Stimulated activated CD4-positive, alpha-beta T cell treated with anti-CD3 and anti-CD28 coated beads, Interleukin-4, amount 100 ng/mL, for 48 hours (primary cell): ENCODE measurements around the gene MUS81.

Experiments
- DNase-seq, 2 donors: peaks; one replicate each; pipeline ENCODE4 v3.0.0-alpha.2; 2020; ENCODE audit warnings: low read depth in 2 of 2

Gene MUS81

DNA sequence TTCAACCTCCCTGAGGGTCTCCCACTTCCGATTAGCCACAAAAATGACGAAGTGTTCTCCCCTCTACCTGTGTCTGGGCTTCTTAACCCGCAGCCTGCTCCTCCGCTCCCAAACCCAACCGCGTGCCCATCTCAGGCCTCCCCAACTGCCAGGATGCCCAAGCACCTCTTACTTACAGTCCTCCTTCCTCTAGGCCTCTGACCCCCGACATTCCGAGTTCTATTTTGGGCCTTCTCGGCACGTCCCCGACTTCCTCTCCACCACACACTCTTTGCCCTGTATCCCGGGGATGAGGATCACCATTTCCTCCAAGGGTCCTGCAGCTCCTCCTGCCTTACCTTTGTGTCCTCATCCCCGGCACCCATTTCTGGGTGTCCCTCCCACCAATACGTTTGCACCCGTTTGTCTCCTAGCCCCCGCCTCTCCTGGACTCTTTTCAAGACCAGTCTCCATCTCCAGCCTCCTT lies 388 bp upstream of the MUS81 start:
- peak in 1 of 2 donors; percentile 41 for DNase-seq

DNA sequence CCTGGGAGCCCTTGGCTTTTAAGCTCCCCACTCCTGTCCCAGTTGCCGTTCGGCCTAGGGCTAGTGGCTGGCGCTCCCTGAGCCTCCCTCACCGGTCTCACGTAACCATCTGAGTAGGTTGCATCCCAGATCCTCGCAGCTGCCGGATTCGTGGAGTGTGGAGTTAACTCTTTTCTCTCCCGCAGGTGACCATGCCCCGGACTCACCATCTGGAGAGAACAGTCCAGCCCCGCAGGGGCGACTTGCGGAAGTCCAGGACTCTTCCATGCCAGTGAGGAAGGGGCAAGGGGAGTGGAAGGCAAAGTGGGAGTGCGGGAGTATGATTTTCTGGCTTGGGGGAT lies 902 bp downstream of the MUS81 start:
- no peak for DNase-seq

DNA sequence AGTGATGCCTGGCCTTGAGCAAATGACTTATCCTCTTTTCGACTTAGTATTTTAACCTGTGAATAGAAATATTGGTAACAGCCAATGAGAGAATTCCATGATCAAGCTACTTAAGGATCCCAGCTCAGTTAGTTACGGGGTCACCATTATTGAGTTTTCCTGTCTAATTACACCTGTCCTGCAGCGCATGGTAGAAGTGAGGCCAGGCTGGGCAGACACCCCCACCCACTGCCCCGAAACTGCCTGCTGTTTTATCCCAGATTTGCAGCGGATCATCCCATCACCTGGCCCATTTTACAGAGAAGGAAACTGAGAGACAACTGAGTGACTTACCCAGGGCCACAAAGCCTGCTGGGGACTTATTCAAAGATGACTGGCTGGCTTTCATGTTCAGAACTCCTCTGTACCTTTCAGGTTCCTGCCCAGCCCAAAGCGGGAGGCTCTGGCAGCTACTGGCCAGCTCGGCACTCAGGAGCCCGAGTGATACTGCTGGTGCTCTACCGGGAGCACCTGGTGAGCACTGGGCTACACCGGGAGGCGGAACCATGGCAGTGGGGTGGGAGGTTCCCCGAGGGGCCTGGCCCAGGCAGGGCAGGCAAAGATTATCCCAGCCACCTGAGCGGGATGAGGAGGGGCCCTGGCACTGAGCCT lies 1.4 kb downstream of the MUS81 start:
- no peak for DNase-seq

DNA sequence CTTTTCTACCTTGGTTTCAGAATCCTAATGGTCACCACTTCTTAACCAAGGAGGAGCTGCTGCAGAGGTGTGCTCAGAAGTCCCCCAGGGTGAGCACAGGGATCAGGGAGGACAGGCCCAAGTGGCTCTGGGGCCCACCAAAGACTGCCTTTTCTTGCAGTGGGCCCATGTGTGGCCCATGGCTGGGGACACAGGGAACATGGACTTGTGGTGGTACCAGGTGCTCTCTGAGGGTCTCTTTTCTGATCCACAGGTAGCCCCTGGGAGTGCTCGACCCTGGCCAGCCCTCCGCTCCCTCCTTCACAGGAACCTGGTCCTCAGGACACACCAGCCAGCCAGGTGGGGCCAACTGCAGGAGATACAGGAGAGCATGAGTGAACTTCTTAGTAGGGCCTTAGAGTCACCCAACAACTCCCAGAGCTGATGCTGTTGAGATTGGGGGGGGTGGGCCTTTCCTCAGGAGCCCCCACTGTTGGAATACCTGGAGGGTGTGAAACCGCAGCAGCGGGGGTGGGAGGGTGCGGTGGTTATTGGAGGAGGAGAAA lies 2.0 kb downstream of the MUS81 start:
- no peak for DNase-seq

DNA sequence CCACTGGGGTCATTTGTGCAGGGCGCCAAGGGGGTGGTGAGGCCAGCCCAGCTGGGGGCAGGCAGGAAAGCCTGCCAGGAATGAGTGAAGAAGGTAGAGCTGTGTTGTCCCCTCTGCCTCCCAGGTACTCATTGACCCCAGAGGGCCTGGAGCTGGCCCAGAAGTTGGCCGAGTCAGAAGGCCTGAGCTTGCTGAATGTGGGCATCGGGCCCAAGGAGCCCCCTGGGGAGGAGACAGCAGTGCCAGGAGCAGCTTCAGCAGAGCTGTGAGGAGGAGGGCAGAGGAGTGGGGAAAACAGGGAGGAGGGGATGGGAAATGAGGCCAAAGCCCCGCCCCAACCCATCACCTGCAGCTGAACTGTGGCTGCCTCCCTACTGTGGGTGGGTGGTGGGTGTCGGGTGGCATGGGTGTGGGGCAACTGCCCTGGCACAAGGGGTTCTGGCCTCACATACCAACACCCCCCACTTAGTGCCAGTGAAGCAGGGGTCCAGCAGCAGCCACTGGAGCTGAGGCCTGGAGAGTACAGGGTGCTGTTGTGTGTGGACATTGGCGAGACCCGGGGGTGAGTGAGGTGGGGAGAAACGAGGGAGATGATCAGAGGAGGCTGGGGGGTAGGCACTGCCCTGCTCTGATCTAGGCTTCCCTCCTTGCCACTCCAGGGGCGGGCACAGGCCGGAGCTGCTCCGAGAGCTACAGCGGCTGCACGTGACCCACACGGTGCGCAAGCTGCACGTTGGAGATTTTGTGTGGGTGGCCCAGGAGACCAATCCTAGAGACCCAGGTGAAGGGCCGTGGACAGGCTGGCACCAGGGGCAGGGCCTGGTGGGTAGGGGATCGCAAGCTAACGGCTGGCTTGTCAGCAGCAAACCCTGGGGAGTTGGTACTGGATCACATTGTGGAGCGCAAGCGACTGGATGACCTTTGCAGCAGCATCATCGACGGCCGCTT lies 3.0 kb downstream of the MUS81 start:
- DNase-seq = no peak

DNA sequence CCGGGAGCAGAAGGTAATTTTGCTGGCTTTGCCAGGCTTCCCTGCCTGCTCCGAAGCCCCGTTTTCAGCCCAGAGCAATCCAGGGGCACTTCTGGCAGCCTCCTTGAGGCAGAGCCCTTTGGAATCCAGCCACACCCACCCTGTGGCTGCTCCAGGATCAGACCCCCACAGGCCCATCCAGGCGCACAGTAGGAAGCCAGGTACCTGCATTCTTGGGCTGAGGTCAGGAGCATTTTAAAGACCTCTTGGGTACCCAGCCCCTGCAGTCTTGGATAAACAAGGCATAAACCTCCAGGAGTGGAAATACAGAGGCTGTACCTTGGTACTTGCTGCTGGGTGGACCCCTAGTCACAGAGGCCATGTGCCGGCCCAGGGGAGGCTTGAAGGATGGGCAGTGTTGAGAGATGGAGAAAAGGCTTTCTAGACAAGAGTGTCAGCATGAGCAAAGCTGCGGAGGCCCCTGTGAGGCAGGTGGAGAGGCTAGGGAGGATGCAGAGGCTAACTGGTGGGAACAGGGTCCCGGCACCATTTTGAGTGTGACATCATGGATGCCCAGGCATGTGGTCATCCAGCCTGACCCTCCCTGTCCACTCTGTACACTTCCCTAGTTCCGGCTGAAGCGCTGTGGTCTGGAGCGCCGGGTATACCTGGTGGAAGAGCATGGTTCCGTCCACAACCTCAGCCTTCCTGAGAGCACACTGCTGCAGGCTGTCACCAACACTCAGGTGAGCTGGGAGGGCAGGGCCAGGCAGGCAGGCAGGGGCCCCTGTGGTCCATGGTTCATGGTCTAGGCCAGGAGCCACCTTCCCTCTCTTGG lies 3.9 kb downstream of the MUS81 start:
- DNase-seq = no peak

DNA sequence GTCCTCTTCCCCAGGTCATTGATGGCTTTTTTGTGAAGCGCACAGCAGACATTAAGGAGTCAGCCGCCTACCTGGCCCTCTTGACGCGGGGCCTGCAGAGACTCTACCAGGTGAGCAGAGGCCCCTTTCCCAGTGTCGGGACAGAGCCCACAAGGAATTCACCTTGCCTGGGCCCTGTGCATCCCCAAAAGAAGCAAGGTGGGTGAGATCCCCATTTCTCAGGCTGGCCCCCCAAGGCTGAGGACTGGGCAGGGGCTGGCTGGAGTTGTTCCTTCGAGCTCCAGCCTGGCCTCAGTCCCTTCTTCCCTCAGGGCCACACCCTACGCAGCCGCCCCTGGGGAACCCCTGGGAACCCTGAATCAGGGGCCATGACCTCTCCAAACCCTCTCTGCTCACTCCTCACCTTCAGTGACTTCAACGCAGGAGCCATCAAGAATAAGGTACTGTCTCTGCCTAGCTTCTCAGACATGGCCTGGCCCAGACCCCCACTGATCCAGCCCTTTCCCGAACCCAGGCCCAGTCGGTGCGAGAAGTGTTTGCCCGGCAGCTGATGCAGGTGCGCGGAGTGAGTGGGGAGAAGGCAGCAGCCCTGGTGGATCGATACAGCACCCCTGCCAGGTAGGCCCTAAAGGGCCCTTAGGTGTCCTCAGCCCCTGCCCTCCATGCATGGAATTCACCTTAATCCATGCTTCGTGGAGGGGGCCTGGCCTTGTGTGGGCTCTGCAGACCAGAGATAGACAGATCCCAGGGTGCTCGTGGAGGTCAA lies 4.7 kb downstream of the MUS81 start:
- no peak for DNase-seq

DNA sequence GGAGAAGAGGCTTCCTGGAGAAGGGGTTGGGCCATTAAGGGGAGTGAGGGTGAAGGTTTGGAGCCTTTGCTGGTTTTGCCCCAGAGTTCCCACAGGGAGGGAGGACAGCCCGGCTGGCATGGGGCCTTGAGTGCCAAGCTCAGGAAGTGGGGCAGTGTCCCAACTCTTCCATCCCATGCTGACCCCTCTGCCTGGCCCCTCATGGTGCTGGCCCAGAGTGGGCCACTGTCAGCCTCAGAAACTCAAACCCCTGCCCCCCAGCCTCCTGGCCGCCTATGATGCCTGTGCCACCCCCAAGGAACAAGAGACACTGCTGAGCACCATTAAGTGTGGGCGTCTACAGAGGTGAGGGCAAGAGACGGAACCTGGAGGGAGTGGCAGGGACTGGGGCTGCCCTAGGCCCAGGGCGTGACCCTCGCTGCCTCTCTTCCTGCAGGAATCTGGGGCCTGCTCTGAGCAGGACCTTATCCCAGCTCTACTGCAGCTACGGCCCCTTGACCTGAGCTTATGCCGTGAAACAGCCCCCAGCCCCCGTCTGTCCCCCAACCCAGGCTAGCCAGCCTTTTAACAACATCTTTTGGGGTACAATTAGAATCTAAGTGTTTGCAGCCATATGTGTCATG lies 5.4 kb downstream of the MUS81 start:
- no peak for DNase-seq

DNA sequence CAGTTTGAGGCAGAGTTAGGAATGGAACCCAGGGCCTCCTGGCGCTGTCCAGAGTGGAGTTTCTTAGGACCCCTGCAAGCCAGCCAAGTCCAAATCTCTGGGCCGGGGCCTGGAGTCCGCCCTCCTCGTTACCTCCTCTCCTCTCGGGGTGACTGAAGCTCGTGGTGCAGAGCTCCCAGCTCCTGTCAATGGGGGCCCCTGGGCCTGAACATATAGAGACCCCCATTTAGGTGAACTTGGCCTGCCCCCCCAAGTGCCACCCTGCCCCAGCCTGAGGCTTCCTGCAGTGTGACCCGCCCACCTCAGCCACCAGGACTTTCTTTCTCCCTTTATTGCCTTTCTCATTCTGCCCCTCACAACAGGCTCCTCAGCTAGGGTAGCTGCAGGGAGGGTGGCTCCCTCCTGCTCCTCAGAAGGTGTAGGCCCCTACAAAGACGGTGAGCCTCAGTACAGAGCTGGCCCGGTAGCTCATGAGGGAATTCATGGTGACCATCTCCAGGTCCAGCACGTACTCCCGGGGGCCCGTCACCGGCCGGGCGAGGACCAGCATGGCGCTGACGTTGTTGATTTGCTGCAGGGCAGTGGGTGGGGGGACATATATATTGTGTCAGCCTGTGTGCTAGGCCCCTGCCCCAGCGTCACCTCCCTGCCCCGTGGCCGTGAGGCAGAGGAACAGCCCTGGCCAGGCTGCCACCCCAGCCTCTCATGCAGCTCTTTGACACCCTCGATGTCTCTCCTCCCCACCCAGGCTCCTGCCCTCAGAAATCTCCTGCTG lies 6.5 kb downstream of the MUS81 start:
- no peak for DNase-seq

DNA sequence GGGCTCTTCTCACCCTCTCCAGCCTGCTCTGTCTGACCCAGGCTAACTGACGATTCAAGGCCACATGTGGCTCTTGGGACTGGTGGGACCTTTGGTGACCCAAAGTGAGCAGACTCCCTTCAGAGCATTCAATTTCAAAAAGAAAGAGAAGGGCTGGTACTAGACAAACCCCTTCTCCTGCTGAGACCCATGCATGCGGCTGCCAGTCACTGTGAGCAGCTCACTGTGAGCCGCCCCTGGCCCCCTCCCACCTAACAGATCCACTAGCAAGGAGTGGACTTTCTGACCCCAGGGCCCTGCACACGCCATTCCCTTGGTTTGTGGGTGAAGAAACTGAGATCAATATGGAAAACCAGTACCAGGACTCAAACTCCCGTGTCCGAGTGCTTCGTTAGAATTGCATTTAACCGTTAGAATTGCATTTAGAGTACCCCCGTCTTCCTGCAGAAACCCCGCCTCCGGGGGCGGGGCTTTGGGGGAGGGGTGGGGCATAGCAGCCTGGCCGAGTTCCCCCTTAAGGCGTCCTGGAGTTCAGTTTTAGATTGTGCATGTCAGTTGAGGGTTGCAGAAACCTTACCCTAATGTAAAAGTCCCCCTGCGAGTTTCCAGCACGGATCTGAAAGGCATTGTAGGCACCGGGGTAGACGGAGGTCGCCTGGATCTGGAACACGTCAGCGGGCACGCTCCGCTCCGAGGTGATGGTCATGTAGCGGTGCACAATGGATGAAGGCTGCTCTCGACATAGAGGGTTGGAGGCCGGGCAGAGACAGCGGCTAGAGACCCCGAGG lies 7.2 kb downstream of the MUS81 start:
- no peak for DNase-seq

DNA sequence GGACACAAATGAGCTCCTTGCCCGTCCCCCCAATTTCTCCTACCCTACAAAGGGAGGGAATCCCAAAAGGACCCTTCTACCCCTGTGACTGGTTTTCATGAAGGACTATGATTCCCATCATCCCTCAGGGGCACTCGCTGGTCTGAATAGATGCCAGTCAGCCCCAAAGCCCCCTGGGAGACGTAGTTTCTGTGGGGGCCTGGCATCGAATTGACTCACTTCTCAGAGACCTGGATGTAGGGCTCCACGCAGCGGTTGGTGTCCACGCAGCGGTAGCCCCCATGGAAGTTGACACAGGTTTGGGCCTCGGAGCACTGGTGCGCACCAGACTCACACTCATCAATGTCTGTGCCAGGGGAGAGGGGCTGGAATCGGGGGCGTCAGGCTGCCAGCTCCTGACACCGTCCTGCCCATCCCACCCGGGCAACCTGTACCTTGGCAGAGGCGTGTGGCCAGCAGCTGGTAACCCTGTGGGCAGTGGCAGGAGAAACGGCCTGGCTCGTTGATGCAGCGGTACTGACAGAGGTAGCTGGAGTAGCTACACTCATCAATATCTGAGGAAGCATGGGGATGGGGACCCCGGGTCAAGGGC lies 7.9 kb downstream of the MUS81 start:
- DNase-seq = no peak

DNA sequence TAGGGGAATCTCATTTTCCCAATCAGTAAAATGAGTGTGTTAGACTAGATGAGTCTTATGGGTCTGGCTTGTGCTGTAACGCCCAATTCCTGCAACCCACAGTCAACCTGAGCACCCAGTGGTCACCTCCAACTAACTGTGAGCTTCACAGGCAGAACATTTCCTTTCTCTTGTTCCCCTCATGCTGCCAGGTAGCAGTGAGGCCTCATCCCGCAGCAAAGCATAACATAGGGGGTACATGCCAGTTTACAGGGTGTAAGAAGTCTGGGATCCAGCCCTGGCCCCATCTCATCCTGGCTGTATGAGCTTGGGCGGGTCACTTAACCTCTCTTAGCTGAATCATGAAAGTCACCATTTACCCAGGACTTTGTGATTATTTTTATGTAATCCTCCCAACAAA lies 8.7 kb downstream of the MUS81 start:
- no peak for DNase-seq

DNA sequence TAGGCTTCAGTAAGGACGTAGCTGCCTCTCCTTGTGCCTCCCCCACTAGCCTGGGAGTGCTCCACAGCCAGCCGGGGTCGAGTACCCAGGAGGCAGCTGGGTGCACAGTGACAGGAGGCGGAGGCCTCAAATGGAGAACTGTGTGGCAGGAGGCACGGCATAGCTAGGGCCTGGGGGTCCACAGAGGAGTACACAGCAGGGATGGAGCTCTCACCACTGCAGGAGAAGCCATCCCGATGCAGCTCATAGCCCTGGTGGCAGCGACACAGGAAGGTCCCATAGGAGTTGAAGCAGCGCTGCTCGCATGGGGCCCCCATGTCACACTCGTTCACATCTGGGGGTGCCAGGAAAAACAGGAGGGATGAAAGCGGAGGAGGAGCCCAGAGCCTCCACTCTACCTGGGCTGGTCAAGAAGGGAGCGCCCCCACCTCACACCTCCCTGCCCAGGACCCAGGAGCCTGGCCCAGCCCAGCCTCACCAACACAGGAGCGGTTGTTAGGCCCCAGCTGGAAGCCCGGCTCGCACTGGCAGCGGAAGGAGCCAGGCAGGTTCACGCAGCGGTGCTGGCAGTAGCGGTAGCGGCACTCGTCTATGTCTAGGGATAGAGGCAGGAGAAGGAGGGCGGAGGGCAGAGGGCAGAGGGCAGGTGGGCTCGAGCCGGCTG lies 9.5 kb downstream of the MUS81 start:
- DNase-seq = no peak

DNA sequence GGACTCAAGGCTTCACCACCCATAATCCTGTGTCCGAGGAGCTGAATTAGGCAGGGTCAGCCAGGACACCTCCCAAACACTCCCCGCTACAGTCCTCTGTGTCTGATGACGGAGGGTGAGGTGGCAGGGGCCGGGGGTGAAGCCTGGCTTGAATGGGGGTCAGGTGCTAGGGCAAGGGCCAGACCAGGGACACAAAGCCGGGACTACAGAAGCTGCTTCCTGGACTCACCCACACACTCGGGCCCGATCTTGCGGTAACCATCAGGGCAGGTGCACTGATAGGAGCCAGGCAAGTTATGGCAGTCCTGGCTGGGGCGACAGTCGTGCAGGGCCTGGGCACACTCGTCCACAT lies 10.1 kb downstream of the MUS81 start:
- no peak for DNase-seq

DNA sequence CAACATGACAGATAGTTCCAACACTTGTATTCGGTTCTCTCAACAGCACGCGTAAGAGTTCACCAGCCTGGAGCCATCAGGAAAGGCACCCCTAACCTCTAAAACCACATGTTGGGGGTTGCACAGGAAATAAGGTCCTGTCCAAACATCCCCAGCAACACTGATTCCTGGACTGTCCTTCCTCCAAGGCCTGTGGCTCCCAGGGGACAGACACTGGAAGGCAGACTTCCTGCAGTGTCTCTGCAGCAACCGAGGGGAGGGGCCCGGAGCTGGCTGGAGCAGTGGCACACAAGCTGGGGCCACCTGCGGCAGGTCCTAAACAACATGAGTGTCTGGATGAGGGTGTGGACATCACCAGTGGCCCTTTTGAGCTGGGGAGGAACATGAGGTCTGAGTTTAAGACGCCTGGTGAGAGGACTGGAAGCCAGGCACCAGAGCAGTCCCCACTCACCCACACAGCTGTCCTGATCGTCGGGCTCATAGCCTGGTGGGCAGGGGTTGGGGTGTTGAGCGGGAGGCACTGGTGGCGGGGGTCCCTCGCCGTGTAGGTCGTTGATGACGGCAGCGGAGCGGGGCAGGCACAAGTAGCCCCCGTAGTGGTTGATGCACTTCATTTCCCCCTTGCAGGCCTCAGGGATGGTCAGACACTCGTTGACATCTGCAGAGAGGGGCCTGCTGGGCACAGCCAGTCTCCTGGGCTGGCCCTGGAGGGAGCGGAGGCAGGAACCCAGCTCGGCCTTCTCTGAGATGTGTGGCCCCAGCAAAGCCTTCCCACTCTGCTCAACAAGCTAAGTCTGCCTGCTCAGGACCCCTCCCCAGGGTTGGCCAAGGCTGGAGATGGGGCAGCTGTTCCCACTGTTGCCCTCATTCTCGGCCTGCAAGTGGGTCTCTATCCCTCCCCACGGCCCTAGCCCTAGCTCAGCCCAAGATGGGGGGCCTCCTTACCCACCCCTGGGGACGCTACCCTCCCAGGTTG lies 10.8 kb downstream of the MUS81 start:
- DNase-seq = no peak

DNA sequence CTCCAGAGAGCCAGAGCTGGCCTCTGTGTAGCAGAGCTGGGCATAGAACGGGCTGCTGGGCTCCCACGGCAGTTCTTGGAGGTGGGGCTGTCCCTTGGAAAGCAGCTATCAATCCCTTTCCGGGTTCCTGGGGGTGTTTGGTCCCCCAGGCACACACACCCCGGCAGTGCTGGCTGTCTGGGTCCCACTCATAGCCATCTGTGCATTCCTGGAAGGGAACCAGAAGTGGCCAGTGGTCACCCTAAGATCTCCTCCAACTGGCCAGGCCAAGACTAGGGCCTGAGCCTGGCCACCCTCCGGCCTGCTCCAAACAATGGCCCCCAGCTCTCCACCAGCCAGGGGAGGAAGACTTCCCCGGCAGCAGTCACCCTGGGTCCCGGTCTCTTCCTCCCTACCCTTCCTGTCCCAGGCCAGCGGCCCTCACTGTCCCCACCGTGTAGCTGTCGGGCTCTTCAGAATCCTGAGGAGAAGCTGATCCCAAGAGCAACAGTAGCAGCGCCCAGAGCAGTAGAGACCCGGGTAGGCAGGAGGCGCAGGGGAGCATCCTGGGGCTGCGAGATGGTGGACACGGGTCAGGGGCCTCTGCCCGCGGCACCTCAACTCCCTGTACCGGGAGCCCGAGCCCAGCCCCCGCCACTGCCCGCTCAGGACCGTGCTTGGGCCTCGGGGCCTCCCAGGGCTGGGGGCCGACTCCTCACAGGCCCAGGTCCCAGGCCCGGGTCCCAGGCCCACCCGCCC lies 11.7 kb downstream of the MUS81 start:
- no peak for DNase-seq
